ENCODE results near the gene PRICKLE1. TPM values are rescaled to one million over a fixed set of nuclear protein-coding genes. Genes with fewer than 3 reads are reported as not detected.

The PRICKLE1 gene
- total RNA-seq, 5 donors from 2014 or later (not counting 1 experiment from before 2014, with no cell fraction given): 0.29 to 1.1 (median 0.43) TPM

DNA sequence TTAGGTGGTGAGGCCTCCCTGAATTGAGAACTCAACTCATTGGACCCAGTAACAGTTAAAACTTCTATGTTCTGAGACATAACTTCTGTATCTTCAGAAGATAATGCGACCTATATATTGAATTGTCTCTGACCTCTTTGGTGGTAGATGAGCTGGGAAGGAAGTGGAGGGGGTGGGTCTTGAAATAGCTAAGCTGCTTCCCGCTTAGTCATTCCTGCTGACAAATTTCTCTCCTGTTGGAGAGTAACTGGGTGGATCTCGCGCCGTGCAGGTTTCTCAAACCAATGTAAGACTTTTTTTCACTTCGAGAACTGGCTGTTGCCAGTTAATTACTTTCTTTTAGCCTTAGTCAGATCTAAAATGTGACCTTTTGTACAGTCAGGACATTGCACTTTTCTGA lies 162.8 kb downstream of the PRICKLE1 start:
- no peak overlapping the region for H3K27ac ChIP-seq (ENCODE audit: low read length)
- ChIA-PET CTCF (no interaction called here), POLR2A (no interaction called here)
- H3K36me3 Mint-ChIP-seq: peaks cover 55% of the 10 kb centered on the region
- peaks cover 0 to 13% of the 10 kb centered on the region in 2 donors for H3K36me3 ChIP-seq (ENCODE audit: control insufficient read depth in 2 of 2, extremely low read depth in 1 of 2, insufficient read depth in 1 of 2, low read length in 1 of 2)
- no peaks in the 10 kb centered on the region for H3K27me3 Mint-ChIP-seq
- H3K9me3 Mint-ChIP-seq: no peaks in the 10 kb centered on the region
- no peak overlapping the region for H3K27ac Mint-ChIP-seq
- no peak overlapping the region for H3K4me3 ChIP-seq (ENCODE audit: control insufficient read depth in 1 of 2, extremely low read depth in 1 of 2, low read length in 1 of 2)
- no peak overlapping the region for H3K4me3 Mint-ChIP-seq
- no peaks in the 10 kb centered on the region for H3K27me3 ChIP-seq (replicated peaks in 1 of 2; ENCODE audit: control insufficient read depth in 2 of 2, extremely low read depth in 1 of 2, insufficient read depth in 2 of 2, low read length in 1 of 2)
- H3K4me1 Mint-ChIP-seq: peaks cover 9 to 18% (median 13%) of the 10 kb centered on the region in 3 donors
- ATAC-seq (replicated peaks in 1 of 4) (no peak), DNase-seq (no peak)
- H3K9me3 ChIP-seq: no peaks in the 10 kb centered on the region
- H3K4me1 ChIP-seq (ENCODE audit: control insufficient read depth in 1 of 2, extremely low read depth in 1 of 2, insufficient read depth in 2 of 2, low read length in 2 of 2): no peaks in the 10 kb centered on the region
- 55% methylated on average over 4 of the region's 6 CpGs for WGBS (ENCODE audit: insufficient coverage)

- no peak for ATAC-seq (replicated peaks in 1 of 4)
- no peaks in the 10 kb centered on the region for H3K4me1 ChIP-seq (ENCODE audit: control insufficient read depth in 1 of 2, extremely low read depth in 1 of 2, insufficient read depth in 2 of 2, low read length in 2 of 2)
- ChIA-PET POLR2A (interaction anchor here in 1 of 2 donors (0.6 kb wide), 1 partner anchor 93 kb away, joined by 3 read pairs; no protein-coding TSS in a partner anchor), CTCF (no interaction called here)
- no peak overlapping the region for H3K27ac Mint-ChIP-seq
- 100% methylated on average over 1 of the region's 1 CpG for WGBS (ENCODE audit: insufficient coverage)
- H3K4me1 Mint-ChIP-seq: peaks cover 29 to 40% (median 31%) of the 10 kb centered on the region in 3 donors
- H3K4me3 ChIP-seq (ENCODE audit: control insufficient read depth in 1 of 2, extremely low read depth in 1 of 2, low read length in 1 of 2): no peak overlapping the region
- no peaks in the 10 kb centered on the region for H3K9me3 ChIP-seq
- H3K27ac ChIP-seq (ENCODE audit: low read length): no peak overlapping the region
- H3K4me3 Mint-ChIP-seq: no peak overlapping the region
- no peaks in the 10 kb centered on the region for H3K27me3 ChIP-seq (replicated peaks in 1 of 2; ENCODE audit: control insufficient read depth in 2 of 2, extremely low read depth in 1 of 2, insufficient read depth in 2 of 2, low read length in 1 of 2)
- no peaks in the 10 kb centered on the region for H3K9me3 Mint-ChIP-seq
- H3K27me3 Mint-ChIP-seq: no peaks in the 10 kb centered on the region
- H3K36me3 ChIP-seq (ENCODE audit: control insufficient read depth in 2 of 2, extremely low read depth in 1 of 2, insufficient read depth in 1 of 2, low read length in 1 of 2): peaks cover 0 to 6% of the 10 kb centered on the region in 2 donors
- DNase-seq: no peak
- H3K36me3 Mint-ChIP-seq: peaks cover 35% of the 10 kb centered on the region
Measured at GRCh38 chr12:42422785-42423184, 166.8 kb downstream of the PRICKLE1 start.

DNA sequence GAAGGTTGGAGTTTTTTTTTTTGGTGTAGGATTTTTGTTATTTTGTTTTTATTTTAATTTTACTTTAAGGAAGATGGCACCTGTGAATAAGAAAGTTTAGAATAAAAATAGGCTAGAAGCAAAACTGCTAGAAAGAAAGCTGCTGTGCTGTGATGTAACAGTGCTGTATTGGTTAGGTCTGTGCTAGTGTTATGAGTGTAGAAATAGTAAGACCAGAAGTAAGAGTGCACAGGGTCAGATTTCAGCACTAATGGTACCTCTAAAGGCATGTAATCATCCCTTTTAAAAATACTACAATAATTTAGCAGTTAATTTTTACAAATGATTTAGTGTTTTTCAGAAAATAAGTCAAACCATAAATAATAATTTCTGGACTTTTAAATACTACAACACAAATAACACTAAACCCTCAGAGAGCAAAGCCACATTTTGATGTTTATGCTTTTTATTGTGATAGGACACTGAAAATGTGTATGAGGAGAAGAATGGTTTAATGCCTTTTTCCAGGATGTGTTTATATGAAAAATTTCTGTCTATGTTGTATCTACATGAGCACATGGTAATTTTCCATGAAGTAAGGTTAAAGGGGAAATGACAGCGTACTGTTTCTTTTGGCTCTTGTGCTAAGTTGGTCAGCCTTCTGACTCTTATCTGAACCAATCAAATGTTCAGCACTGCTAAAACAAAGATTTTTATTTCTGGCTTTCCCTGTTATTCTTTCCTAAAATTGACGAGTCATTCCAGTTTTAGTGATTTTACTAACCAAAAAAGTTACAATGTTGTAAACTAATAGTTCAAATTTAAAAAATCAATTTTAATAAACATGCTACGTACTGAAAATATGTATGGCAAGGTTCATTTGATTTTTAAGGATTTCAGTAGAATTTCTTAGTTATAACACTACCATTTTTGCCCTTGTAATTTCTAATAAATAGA lies 167.4 kb downstream of the PRICKLE1 start:
- no peaks in the 10 kb centered on the region for H3K27me3 ChIP-seq (replicated peaks in 1 of 2; ENCODE audit: control insufficient read depth in 2 of 2, extremely low read depth in 1 of 2, insufficient read depth in 2 of 2, low read length in 1 of 2)
- no peak for DNase-seq
- no CpG with 5 or more reads among the region's 3 CpGs for WGBS (ENCODE audit: insufficient coverage)
- Mint-ChIP-seq H3K27ac (no peak overlapping the region), H3K27me3 (no peaks in the 10 kb centered on the region), H3K9me3 (no peaks in the 10 kb centered on the region), H3K36me3 (peaks cover 31% of the 10 kb centered on the region), H3K4me1 (peaks cover 30 to 38% (median 34%) of the 10 kb centered on the region in 3 donors), H3K4me3 (no peak overlapping the region)
- H3K9me3 ChIP-seq: no peaks in the 10 kb centered on the region
- H3K4me1 ChIP-seq (ENCODE audit: control insufficient read depth in 1 of 2, extremely low read depth in 1 of 2, insufficient read depth in 2 of 2, low read length in 2 of 2): no peaks in the 10 kb centered on the region
- POLR2A ChIA-PET: interaction anchor here in 1 of 2 donors (0.7 kb wide), 1 partner anchor 13 kb away, joined by 3 read pairs; no protein-coding TSS in a partner anchor
- H3K27ac ChIP-seq (ENCODE audit: low read length): no peak overlapping the region
- no peak for ATAC-seq (replicated peaks in 1 of 4)
- H3K4me3 ChIP-seq (ENCODE audit: control insufficient read depth in 1 of 2, extremely low read depth in 1 of 2, low read length in 1 of 2): no peak overlapping the region
- H3K36me3 ChIP-seq (ENCODE audit: control insufficient read depth in 2 of 2, extremely low read depth in 1 of 2, insufficient read depth in 1 of 2, low read length in 1 of 2): peaks cover 0 to 6% of the 10 kb centered on the region in 2 donors
- CTCF ChIA-PET: interaction anchor here in 1 of 2 donors (0.7 kb wide), 1 partner anchor 790 kb away, joined by 3 read pairs; no protein-coding TSS in a partner anchor

DNA sequence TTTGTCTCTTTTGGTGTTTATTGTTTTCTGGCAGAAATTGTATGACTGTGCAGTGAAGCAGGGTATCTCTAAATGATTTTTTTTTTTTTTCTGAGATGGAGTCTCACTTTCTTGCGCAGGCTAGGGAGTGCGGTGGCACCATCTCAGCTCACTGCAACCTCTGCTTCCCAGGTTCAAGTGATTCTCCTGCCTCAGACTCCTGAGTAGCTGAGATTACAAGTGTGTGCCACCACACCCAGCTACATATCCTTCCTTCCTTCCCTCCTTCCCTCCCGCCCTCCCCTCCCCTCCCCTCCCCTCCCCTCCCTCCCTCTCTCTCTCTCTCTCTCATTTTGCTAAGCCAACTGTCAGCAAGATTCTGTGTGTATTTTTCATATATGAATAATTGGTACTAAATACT lies 169.2 kb downstream of the PRICKLE1 start:
- POLR2A ChIA-PET: interaction anchor here in 1 of 2 donors (0.6 kb wide), 1 partner anchor 24 kb away, joined by 4 read pairs; no protein-coding TSS in a partner anchor
- DNase-seq (no peak), ATAC-seq (replicated peaks in 1 of 4) (no peak)
- no peak overlapping the region for H3K4me3 Mint-ChIP-seq
- Histone ChIP-seq H3K27ac (ENCODE audit: low read length) (no peak overlapping the region), H3K9me3 (no peaks in the 10 kb centered on the region), H3K27me3 (replicated peaks in 1 of 2; ENCODE audit: control insufficient read depth in 2 of 2, extremely low read depth in 1 of 2, insufficient read depth in 2 of 2, low read length in 1 of 2) (no peaks in the 10 kb centered on the region), H3K4me3 (ENCODE audit: control insufficient read depth in 1 of 2, extremely low read depth in 1 of 2, low read length in 1 of 2) (no peak overlapping the region), H3K4me1 (ENCODE audit: control insufficient read depth in 1 of 2, extremely low read depth in 1 of 2, insufficient read depth in 2 of 2, low read length in 2 of 2) (no peaks in the 10 kb centered on the region), H3K36me3 (ENCODE audit: control insufficient read depth in 2 of 2, extremely low read depth in 1 of 2, insufficient read depth in 1 of 2, low read length in 1 of 2) (peaks cover 0 to 12% of the 10 kb centered on the region in 2 donors)
- no CpG with 5 or more reads among the region's 3 CpGs for WGBS (ENCODE audit: insufficient coverage)
- H3K36me3 Mint-ChIP-seq: peaks cover 35% of the 10 kb centered on the region
- H3K27me3 Mint-ChIP-seq: no peaks in the 10 kb centered on the region
- H3K4me1 Mint-ChIP-seq: peaks cover 36 to 42% (median 41%) of the 10 kb centered on the region in 3 donors
- no peak overlapping the region for H3K27ac Mint-ChIP-seq
- CTCF ChIA-PET: no interaction called here
- no peaks in the 10 kb centered on the region for H3K9me3 Mint-ChIP-seq

GRCh38 chr12:42410340-42410739 lies 179.2 kb downstream of the PRICKLE1 start:
- ATAC-seq (replicated peaks in 1 of 4): no peak
- H3K4me1 ChIP-seq (ENCODE audit: control insufficient read depth in 1 of 2, extremely low read depth in 1 of 2, insufficient read depth in 2 of 2, low read length in 2 of 2): no peaks in the 10 kb centered on the region
- peaks cover 0 to 3% (median 0%) of the 10 kb centered on the region in 3 donors for H3K9me3 Mint-ChIP-seq
- H3K27ac ChIP-seq (ENCODE audit: low read length): no peak overlapping the region
- H3K36me3 Mint-ChIP-seq: peaks cover 56% of the 10 kb centered on the region
- POLR2A ChIA-PET: no interaction called here
- no peak overlapping the region for H3K27ac Mint-ChIP-seq
- H3K27me3 ChIP-seq (replicated peaks in 1 of 2; ENCODE audit: control insufficient read depth in 2 of 2, extremely low read depth in 1 of 2, insufficient read depth in 2 of 2, low read length in 1 of 2): no peaks in the 10 kb centered on the region
- DNase-seq: no peak
- no peak overlapping the region for H3K4me3 ChIP-seq (ENCODE audit: control insufficient read depth in 1 of 2, extremely low read depth in 1 of 2, low read length in 1 of 2)
- H3K4me1 Mint-ChIP-seq: peaks cover 16 to 21% (median 19%) of the 10 kb centered on the region in 3 donors
- no peaks in the 10 kb centered on the region for H3K9me3 ChIP-seq
- CTCF ChIA-PET: no interaction called here
- H3K4me3 Mint-ChIP-seq: no peak overlapping the region
- H3K27me3 Mint-ChIP-seq: no peaks in the 10 kb centered on the region
- peaks cover 0 to 8% of the 10 kb centered on the region in 2 donors for H3K36me3 ChIP-seq (ENCODE audit: control insufficient read depth in 2 of 2, extremely low read depth in 1 of 2, insufficient read depth in 1 of 2, low read length in 1 of 2)
- WGBS (ENCODE audit: insufficient coverage): no CpG with 5 or more reads among the region's 1 CpG

DNA sequence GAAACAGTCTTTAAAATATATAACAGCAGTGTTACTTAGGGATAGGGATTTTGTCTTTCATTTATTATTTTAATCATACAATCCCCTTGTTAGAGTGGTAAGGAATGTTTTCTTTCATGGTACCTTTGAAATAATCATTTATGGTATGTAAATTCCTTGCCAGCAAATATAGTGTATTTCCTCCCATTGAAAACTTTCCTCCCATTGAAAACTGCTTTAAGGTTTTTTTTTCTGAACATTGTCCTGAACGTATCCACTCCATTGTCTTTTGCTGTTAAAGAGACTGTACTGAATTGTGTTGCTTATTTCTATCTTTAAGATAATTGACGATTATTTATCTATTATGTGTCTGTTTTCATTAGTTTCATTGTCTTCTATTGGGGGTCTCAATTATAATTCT lies 180.1 kb downstream of the PRICKLE1 start:
- ChIA-PET POLR2A (no interaction called here), CTCF (no interaction called here)
- peaks cover 55% of the 10 kb centered on the region for H3K36me3 Mint-ChIP-seq
- H3K27ac Mint-ChIP-seq: no peak overlapping the region
- H3K27ac ChIP-seq (ENCODE audit: low read length): no peak overlapping the region
- no peaks in the 10 kb centered on the region for H3K4me1 ChIP-seq (ENCODE audit: control insufficient read depth in 1 of 2, extremely low read depth in 1 of 2, insufficient read depth in 2 of 2, low read length in 2 of 2)
- H3K27me3 Mint-ChIP-seq: no peaks in the 10 kb centered on the region
- DNase-seq (no peak), ATAC-seq (replicated peaks in 1 of 4) (no peak)
- H3K4me3 ChIP-seq (ENCODE audit: control insufficient read depth in 1 of 2, extremely low read depth in 1 of 2, low read length in 1 of 2): no peak overlapping the region
- peaks cover 0 to 8% of the 10 kb centered on the region in 2 donors for H3K36me3 ChIP-seq (ENCODE audit: control insufficient read depth in 2 of 2, extremely low read depth in 1 of 2, insufficient read depth in 1 of 2, low read length in 1 of 2)
- no CpG with 5 or more reads among the region's 2 CpGs for WGBS (ENCODE audit: insufficient coverage)
- peaks cover 0 to 3% (median 0%) of the 10 kb centered on the region in 3 donors for H3K9me3 Mint-ChIP-seq
- no peak overlapping the region for H3K4me3 Mint-ChIP-seq
- peaks cover 14 to 22% (median 15%) of the 10 kb centered on the region in 3 donors for H3K4me1 Mint-ChIP-seq
- H3K27me3 ChIP-seq (replicated peaks in 1 of 2; ENCODE audit: control insufficient read depth in 2 of 2, extremely low read depth in 1 of 2, insufficient read depth in 2 of 2, low read length in 1 of 2): no peaks in the 10 kb centered on the region
- H3K9me3 ChIP-seq: no peaks in the 10 kb centered on the region

Measured in T-cell (primary cell).